ENCODE data around the gene POLE3. TPM values are rescaled to one million over a fixed set of nuclear protein-coding genes. Genes with fewer than 3 reads are reported as not detected.
A peak's percentile ranks its signal among the peaks of the same experiment; 100 is the strongest.

POLE3 gene
- total and polyA plus RNA-seq, 9 of the 15 experiments (the other 6 are each of a cell fraction or from before 2014, with no cell fraction given), result 52.6 to 179 (median 110) TPM

DNA sequence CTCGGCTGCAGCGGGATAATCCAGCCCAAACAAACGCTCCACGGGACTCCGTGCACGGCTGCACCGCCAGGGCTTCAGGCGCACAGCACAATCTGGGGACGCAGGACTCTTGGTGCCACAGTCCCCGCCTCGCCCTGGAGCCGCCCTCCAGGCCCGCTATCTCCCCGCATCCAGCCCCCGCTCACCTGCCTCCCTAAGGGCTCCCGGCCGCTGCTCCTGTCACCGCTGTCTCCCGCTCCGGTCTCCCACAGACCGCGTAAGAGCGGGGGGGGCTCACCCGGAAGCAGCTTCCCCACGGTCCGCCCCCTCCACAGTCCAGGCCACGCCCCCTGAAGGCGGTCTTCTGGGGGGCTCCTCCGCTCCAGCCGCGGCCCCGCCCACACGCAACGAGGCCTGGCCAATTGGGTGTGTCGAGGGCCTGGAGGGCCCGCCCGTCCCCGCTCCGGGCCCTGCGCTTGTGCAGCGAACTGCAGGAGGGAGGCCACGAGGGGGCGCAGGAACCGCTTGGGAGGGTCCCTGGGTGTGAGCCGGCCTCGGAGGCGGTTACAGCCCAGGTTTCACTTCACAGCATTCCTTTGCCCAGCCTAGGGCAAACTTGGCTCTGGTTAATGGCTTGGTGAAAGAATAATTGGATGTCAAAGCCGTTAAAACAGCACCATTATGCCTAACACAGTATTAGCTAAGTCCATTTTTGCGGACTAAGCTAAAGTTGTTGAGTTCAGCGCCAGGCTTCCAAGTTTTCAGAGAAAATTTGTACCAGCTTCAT lies 9.3 kb downstream of the POLE3 start, which contains the start of gene ALAD (continued):
- TF ChIP-seq, protein P1, sequence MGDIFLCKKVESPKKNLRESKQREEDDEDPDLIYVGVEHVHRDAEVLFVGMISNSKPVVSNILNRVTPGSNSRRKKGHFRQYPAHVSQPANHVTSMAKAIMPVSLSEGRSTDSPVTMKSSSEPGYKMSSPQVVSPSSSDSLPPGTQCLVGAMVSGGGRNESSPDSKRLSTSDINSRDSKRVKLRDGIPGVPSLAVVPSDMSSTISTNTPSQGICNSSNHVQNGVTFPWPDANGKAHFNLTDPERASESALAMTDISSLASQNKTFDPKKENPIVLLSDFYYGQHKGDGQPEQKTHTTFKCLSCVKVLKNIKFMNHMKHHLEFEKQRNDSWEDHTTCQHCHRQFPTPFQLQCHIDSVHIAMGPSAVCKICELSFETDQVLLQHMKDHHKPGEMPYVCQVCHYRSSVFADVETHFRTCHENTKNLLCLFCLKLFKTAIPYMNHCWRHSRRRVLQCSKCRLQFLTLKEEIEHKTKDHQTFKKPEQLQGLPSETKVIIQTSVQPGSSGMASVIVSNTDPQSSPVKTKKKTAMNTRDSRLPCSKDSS (IDR thresholded peaks at IDR 0.05; ENCODE audit: low read depth, partially characterized antibody), result no peak
- TF ChIP-seq, protein P2, sequence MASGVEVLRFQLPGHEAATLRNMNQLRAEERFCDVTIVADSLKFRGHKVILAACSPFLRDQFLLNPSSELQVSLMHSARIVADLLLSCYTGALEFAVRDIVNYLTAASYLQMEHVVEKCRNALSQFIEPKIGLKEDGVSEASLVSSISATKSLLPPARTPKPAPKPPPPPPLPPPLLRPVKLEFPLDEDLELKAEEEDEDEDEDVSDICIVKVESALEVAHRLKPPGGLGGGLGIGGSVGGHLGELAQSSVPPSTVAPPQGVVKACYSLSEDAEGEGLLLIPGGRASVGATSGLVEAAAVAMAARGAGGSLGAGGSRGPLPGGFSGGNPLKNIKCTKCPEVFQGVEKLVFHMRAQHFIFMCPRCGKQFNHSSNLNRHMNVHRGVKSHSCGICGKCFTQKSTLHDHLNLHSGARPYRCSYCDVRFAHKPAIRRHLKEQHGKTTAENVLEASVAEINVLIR (CRISPR knock-in tag; IDR thresholded peaks at IDR 0.05), result 0 out of 2 replicates have a peak, but pooled peaks have one; percentile 27
- TF ChIP-seq ETV1 (tag; conservative IDR thresholded peaks at IDR 0.05; ENCODE audit: low read depth) (peak; percentile 89), SMARCA5 (IDR thresholded peaks at IDR 0.05) (no peak), KAT2B (IDR thresholded peaks at IDR 0.05; ENCODE audit: low read depth, low read length) (no peak), EGR1 (conservative IDR thresholded peaks at IDR 0.05) (peak; percentile 88), CBX1 (IDR thresholded peaks at IDR 0.05; ENCODE audit: low read depth) (peak; percentile 85), NFRKB (IDR thresholded peaks at IDR 0.05; ENCODE audit: low read depth) (no peak), ZNF436 (CRISPR knock-in tag; IDR thresholded peaks at IDR 0.05) (no peak)
- TF ChIP-seq, protein P3, sequence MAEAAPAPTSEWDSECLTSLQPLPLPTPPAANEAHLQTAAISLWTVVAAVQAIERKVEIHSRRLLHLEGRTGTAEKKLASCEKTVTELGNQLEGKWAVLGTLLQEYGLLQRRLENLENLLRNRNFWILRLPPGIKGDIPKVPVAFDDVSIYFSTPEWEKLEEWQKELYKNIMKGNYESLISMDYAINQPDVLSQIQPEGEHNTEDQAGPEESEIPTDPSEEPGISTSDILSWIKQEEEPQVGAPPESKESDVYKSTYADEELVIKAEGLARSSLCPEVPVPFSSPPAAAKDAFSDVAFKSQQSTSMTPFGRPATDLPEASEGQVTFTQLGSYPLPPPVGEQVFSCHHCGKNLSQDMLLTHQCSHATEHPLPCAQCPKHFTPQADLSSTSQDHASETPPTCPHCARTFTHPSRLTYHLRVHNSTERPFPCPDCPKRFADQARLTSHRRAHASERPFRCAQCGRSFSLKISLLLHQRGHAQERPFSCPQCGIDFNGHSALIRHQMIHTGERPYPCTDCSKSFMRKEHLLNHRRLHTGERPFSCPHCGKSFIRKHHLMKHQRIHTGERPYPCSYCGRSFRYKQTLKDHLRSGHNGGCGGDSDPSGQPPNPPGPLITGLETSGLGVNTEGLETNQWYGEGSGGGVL (CRISPR knock-in tag; IDR thresholded peaks at IDR 0.05), result no peak
- TF ChIP-seq, protein P4, sequence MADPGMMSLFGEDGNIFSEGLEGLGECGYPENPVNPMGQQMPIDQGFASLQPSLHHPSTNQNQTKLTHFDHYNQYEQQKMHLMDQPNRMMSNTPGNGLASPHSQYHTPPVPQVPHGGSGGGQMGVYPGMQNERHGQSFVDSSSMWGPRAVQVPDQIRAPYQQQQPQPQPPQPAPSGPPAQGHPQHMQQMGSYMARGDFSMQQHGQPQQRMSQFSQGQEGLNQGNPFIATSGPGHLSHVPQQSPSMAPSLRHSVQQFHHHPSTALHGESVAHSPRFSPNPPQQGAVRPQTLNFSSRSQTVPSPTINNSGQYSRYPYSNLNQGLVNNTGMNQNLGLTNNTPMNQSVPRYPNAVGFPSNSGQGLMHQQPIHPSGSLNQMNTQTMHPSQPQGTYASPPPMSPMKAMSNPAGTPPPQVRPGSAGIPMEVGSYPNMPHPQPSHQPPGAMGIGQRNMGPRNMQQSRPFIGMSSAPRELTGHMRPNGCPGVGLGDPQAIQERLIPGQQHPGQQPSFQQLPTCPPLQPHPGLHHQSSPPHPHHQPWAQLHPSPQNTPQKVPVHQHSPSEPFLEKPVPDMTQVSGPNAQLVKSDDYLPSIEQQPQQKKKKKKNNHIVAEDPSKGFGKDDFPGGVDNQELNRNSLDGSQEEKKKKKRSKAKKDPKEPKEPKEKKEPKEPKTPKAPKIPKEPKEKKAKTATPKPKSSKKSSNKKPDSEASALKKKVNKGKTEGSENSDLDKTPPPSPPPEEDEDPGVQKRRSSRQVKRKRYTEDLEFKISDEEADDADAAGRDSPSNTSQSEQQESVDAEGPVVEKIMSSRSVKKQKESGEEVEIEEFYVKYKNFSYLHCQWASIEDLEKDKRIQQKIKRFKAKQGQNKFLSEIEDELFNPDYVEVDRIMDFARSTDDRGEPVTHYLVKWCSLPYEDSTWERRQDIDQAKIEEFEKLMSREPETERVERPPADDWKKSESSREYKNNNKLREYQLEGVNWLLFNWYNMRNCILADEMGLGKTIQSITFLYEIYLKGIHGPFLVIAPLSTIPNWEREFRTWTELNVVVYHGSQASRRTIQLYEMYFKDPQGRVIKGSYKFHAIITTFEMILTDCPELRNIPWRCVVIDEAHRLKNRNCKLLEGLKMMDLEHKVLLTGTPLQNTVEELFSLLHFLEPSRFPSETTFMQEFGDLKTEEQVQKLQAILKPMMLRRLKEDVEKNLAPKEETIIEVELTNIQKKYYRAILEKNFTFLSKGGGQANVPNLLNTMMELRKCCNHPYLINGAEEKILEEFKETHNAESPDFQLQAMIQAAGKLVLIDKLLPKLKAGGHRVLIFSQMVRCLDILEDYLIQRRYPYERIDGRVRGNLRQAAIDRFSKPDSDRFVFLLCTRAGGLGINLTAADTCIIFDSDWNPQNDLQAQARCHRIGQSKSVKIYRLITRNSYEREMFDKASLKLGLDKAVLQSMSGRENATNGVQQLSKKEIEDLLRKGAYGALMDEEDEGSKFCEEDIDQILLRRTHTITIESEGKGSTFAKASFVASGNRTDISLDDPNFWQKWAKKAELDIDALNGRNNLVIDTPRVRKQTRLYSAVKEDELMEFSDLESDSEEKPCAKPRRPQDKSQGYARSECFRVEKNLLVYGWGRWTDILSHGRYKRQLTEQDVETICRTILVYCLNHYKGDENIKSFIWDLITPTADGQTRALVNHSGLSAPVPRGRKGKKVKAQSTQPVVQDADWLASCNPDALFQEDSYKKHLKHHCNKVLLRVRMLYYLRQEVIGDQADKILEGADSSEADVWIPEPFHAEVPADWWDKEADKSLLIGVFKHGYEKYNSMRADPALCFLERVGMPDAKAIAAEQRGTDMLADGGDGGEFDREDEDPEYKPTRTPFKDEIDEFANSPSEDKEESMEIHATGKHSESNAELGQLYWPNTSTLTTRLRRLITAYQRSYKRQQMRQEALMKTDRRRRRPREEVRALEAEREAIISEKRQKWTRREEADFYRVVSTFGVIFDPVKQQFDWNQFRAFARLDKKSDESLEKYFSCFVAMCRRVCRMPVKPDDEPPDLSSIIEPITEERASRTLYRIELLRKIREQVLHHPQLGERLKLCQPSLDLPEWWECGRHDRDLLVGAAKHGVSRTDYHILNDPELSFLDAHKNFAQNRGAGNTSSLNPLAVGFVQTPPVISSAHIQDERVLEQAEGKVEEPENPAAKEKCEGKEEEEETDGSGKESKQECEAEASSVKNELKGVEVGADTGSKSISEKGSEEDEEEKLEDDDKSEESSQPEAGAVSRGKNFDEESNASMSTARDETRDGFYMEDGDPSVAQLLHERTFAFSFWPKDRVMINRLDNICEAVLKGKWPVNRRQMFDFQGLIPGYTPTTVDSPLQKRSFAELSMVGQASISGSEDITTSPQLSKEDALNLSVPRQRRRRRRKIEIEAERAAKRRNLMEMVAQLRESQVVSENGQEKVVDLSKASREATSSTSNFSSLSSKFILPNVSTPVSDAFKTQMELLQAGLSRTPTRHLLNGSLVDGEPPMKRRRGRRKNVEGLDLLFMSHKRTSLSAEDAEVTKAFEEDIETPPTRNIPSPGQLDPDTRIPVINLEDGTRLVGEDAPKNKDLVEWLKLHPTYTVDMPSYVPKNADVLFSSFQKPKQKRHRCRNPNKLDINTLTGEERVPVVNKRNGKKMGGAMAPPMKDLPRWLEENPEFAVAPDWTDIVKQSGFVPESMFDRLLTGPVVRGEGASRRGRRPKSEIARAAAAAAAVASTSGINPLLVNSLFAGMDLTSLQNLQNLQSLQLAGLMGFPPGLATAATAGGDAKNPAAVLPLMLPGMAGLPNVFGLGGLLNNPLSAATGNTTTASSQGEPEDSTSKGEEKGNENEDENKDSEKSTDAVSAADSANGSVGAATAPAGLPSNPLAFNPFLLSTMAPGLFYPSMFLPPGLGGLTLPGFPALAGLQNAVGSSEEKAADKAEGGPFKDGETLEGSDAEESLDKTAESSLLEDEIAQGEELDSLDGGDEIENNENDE (IDR thresholded peaks at IDR 0.05; ENCODE audit: low read depth, low read length), result no peak
